GM06990 (cell line): ENCODE measurements around the gene TSNAX.

Experiments
- DNase-seq: peaks from one replicate; pipeline ENCODE4 v3.0.0-alpha.2; 2011; ENCODE audit not compliant: insufficient read length; ENCODE audit errors: extremely low read depth
- H3K27me3 ChIP-seq: replicated peaks from 2 replicates; pipeline ENCODE4 v1.6.0; 2011; ENCODE audit warnings: low read length; ENCODE audit not compliant: control insufficient read depth, insufficient read depth
- H3K36me3 ChIP-seq: 2 replicates; pipeline ENCODE4 v1.5.1; 2011; ENCODE audit warnings: low read length; ENCODE audit not compliant: control insufficient read depth, insufficient read depth
- H3K4me3 ChIP-seq: replicated peaks from 2 replicates; pipeline ENCODE4 v1.5.1; 2011; ENCODE audit warnings: low read depth, mild to moderate bottlenecking, control low read depth, low read length
- CTCF ChIP-seq: IDR thresholded peaks from 2 replicates; pipeline ENCODE4 v1.5.1; 2011; ENCODE audit warnings: low read length, control low read depth, mild to moderate bottlenecking, inconsistent platforms; ENCODE audit not compliant: insufficient read depth, poor library complexity, severe bottlenecking

TSNAX gene

GRCh38 chr1:231487019-231487418 lies 41.5 kb upstream of the TSNAX start:
- H3K27me3 ChIP-seq = no peaks in the 10 kb centered on the region
- TF ChIP-seq CTCF = no peak
- no peak overlapping the region for H3K4me3 ChIP-seq
- no peak for DNase-seq
- H3K36me3 ChIP-seq = no peaks in the 10 kb centered on the region

DNA sequence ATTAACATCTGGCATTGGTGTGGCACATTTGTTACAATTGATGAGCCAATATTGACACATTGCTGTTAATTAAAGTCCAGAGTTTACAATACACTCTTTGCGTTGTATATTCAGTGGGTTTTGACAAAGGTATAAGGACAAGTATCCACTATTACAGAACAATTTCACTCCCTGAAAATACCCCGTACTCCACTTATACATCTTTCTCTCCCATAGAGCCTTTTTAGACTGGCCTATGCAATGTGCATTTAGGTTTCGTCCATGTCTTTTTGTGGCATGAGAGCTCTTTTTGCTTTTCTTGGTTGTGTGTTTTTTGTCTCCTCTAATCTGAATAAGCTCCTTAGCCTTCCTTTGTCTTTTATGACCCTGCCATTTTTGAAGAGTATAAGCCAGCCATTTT lies 40.6 kb upstream of the TSNAX start:
- DNase-seq = no peak
- no peak for TF ChIP-seq CTCF
- Histone ChIP-seq H3K36me3 (no peaks in the 10 kb centered on the region), H3K27me3 (no peaks in the 10 kb centered on the region), H3K4me3 (no peak overlapping the region)

GRCh38 chr1:231493421-231494185 lies 34.9 kb upstream of the TSNAX start:
- H3K36me3 ChIP-seq = no peaks in the 10 kb centered on the region
- H3K4me3 ChIP-seq = no peak overlapping the region
- DNase-seq = peak; percentile 25
- no peak for TF ChIP-seq CTCF
- no peaks in the 10 kb centered on the region for H3K27me3 ChIP-seq

- Histone ChIP-seq H3K36me3 (no peaks in the 10 kb centered on the region), H3K4me3 (no peak overlapping the region), H3K27me3 (no peaks in the 10 kb centered on the region)
- DNase-seq = no peak
- no peak for TF ChIP-seq CTCF
Measured at GRCh38 chr1:231494439-231495110, 33.9 kb upstream of the TSNAX start.

GRCh38 chr1:231497629-231498152 lies 30.8 kb upstream of the TSNAX start:
- DNase-seq = no peak

More at GRCh38 chr1:231497629-231498152, 30.8 kb upstream of the TSNAX start:
- Histone ChIP-seq H3K36me3 (no peaks in the 10 kb centered on the region), H3K4me3 (no peak overlapping the region), H3K27me3 (no peaks in the 10 kb centered on the region)
- TF ChIP-seq CTCF = no peak
